Mucosa of descending colon (tissue), 3 donors: ENCODE data around the gene FAM32A. TPM values are rescaled to one million over a fixed set of nuclear protein-coding genes. Genes with fewer than 3 reads are reported as not detected.

Experiments
- ATAC-seq: fragments of 200-7000 bp; cut with Tn5 transposase; one replicate; pipeline ENCODE4 v1.9.1; 2020; ENCODE audit warnings: mild to moderate bottlenecking, moderate library complexity
- DNase-seq, 3 donors: peaks; one replicate each; pipeline ENCODE4 v3.0.0-alpha.2; 2020
- H3K36me3 ChIP-seq: fragments of 200-600 bp; one replicate; pipeline ENCODE4 v1.8.0; 2021; ENCODE audit warnings: low read depth, mild to moderate bottlenecking
- H3K4me1 ChIP-seq: fragments of 200-600 bp; one replicate; pipeline ENCODE4 v1.8.0; 2021; ENCODE audit warnings: low read depth, mild to moderate bottlenecking
- H3K4me3 ChIP-seq: fragments of 200-600 bp; one replicate; pipeline ENCODE4 v1.8.0; 2021; ENCODE audit warnings: mild to moderate bottlenecking
- H3K9me3 ChIP-seq: fragments of 200-600 bp; one replicate; pipeline ENCODE4 v1.8.0; 2021; ENCODE audit warnings: mild to moderate bottlenecking
- CTCF ChIP-seq: fragments of 200-600 bp; IDR thresholded peaks from one replicate; pipeline ENCODE4 v1.8.0; 2022; ENCODE audit warnings: antibody characterized with exemption, mild to moderate bottlenecking
- intact Hi-C, 2 donors: fragments of 100-400 bp; cut with DNase I in 1 of 2; cut with micrococcal nuclease in 1 of 2; formaldehyde crosslinking; loops; one replicate each; pipeline versions ENCODE4 v1.11.0 to v1.11.1; 2022; cut with DNase I, micrococcal nuclease
- total RNA-seq, 3 donors: library from RNA; stranded (reverse); fragmentation: NEBNext Ultra II Directional in 2 of 3; extraction: Animal tissue kit (Norgen Biotek cat#: 25700) in 2 of 3; gene quantifications; one replicate each; pipeline versions ENCODE4 v1.2.1 to v1.2.4, GENCODE V29; 2021 to 2023
- donor health status: DM: no; HTN: no; CAD: no; lungs with moderate emphysema.
- donor health status: DM: no; HTN: no; CAD: no.
- donor health status: DM: no; HTN: yes; CAD: no.

The FAM32A gene
- total RNA-seq, 3 donors from 2014 or later = 77.1 to 88.3 (median 77.8) TPM

- TF ChIP-seq CTCF = no peak
- ATAC-seq (no peak), DNase-seq (no peak)
- Histone ChIP-seq H3K4me1 (peaks cover 11% of the 10 kb centered on the region), H3K4me3 (no peak overlapping the region), H3K9me3 (no peaks in the 10 kb centered on the region), H3K36me3 (no peaks in the 10 kb centered on the region)
- intact Hi-C loops = no loop called here
Measured at GRCh38 chr19:16203256-16204004, 18.2 kb downstream of the FAM32A start.

- ATAC-seq (no peak), DNase-seq (no peak)
- TF ChIP-seq CTCF = no peak
- Histone ChIP-seq H3K4me3 (no peak overlapping the region), H3K9me3 (no peaks in the 10 kb centered on the region), H3K4me1 (peaks cover 6% of the 10 kb centered on the region), H3K36me3 (no peaks in the 10 kb centered on the region)
- intact Hi-C loops = no loop called here
Measured at GRCh38 chr19:16204005-16204294, 18.7 kb downstream of the FAM32A start.

DNA sequence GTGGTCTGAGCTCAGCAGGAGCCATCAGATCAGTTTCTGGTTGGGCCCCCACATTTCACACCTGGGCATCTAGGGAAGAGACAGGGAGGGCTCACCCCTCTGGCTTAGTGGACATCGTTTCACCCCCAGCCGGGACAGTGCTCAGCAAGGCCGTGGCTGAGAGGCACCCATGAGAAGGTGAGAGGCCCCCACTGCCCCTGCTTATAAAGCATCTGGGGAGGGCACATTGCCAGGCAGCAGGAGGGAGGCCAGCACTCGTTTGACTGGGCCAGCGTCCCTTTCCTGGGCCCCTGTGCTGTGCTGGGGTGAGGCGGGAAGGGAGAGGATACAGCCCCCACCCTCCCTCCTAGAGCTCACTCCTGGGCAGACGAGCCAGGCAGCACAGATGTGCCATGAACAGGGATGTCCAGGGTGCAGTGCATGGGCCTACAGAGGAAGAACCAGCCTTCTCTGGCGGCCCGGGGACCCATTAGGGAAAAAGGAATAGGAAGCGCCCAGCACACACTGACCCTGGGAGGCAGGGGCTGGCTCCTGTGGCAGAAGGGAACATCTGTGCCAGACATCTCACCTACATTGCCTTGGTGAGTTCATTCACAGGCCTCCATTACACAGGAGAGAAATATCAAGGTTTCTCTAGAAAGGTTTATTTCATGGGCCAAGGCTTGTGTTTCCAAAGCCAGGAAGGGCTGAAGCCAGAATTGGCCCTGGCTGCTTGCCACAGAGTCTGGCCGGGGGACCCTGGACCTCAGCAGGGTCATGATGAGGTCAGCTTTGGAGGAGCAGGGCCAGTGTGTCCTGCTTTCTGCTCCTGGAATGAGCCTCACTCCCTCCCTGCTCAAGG lies 20.2 kb downstream of the FAM32A start:
- no peak for TF ChIP-seq CTCF
- Histone ChIP-seq H3K4me3 (no peak overlapping the region), H3K4me1 (no peaks in the 10 kb centered on the region), H3K9me3 (no peaks in the 10 kb centered on the region), H3K36me3 (no peaks in the 10 kb centered on the region)
- intact Hi-C loops = no loop called here
- no peak for DNase-seq
- no peak for ATAC-seq

DNA sequence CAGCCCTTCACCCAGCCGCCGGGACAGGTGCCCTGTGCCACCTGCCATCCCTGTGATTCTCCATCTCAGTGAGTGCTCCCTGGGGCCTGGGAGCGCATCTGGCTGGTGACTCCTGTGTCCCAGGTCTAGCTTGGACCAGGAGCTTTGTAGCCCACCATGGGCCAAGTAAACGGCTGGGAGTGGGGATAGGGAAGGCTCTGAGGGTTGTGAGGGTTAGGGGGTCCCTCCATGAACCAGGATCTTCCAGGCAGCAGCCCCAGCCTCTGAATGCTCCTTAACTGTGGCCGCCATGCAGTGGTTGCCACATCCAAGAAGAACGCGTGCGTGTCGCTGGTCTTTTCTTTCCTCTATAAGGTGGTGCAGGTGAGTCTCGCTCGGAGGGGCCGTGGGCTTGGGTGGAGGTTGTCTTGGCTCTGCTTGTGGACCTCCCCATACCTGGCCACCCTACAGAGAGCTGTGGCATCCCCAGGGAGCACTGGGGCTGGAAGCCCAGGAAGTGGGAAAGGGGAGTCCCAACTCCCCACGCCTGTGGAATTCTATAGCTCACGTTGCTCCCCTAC lies 20.9 kb downstream of the FAM32A start:
- DNase-seq = no peak
- no peak for ATAC-seq
- no peak for TF ChIP-seq CTCF
- Histone ChIP-seq H3K4me1 (no peaks in the 10 kb centered on the region), H3K4me3 (no peak overlapping the region), H3K36me3 (no peaks in the 10 kb centered on the region), H3K9me3 (no peaks in the 10 kb centered on the region)
- intact Hi-C loops = no loop called here

- ATAC-seq = no peak
- Histone ChIP-seq H3K36me3 (no peaks in the 10 kb centered on the region), H3K4me1 (no peaks in the 10 kb centered on the region), H3K9me3 (no peaks in the 10 kb centered on the region), H3K4me3 (no peak overlapping the region)
- intact Hi-C loops = no loop called here
- no peak for TF ChIP-seq CTCF
- no peak for DNase-seq
Measured at GRCh38 chr19:16206637-16207036, 21.4 kb downstream of the FAM32A start.
